ENCODE data around the gene CCDC74A. TPM values are rescaled to one million over a fixed set of nuclear protein-coding genes. Genes with fewer than 3 reads are reported as not detected.
"Not testable (repeated sequence)": the region's sequence is repeated elsewhere in the genome, so short reads cannot be mapped to it uniquely, and the experiment has no call there.

Gene CCDC74A
- total RNA-seq, 1 donor from 2014 or later = 1.6 TPM

- not testable (repeated sequence) for H3K27me3 Mint-ChIP-seq (ENCODE audit: insufficient read depth); H3K4me3 Mint-ChIP-seq; DNase-seq (ENCODE audit: low spot score); H3K9me3 Mint-ChIP-seq; H3K36me3 Mint-ChIP-seq (ENCODE audit: low read depth); H3K27ac Mint-ChIP-seq
- intact Hi-C loops (cut with micrococcal nuclease) = loop anchor here (5.0 kb wide), 1 partner anchor 113 kb away; no protein-coding TSS in a partner anchor
- H3K4me1 Mint-ChIP-seq (ENCODE audit: low read depth) = peaks cover 13% of the 10 kb centered on the region
These were observed 2.4 kb upstream of the CCDC74A start for GRCh38 chr2:131525256-131525655.

GRCh38 chr2:131528981-131529863, 1.5 kb downstream of the CCDC74A start:
- Mint-ChIP-seq H3K4me1 (ENCODE audit: low read depth) (peaks cover 13% of the 10 kb centered on the region), H3K4me3 (peak overlapping the region; percentile 60), H3K27ac (peak overlapping the region; percentile 44)
- not testable (repeated sequence) for H3K9me3 Mint-ChIP-seq; H3K36me3 Mint-ChIP-seq (ENCODE audit: low read depth); H3K27me3 Mint-ChIP-seq (ENCODE audit: insufficient read depth); DNase-seq (ENCODE audit: low spot score)
- intact Hi-C loops (cut with micrococcal nuclease) = loop anchor here (5.0 kb wide), 1 partner anchor 117 kb away; no protein-coding TSS in a partner anchor

DNA sequence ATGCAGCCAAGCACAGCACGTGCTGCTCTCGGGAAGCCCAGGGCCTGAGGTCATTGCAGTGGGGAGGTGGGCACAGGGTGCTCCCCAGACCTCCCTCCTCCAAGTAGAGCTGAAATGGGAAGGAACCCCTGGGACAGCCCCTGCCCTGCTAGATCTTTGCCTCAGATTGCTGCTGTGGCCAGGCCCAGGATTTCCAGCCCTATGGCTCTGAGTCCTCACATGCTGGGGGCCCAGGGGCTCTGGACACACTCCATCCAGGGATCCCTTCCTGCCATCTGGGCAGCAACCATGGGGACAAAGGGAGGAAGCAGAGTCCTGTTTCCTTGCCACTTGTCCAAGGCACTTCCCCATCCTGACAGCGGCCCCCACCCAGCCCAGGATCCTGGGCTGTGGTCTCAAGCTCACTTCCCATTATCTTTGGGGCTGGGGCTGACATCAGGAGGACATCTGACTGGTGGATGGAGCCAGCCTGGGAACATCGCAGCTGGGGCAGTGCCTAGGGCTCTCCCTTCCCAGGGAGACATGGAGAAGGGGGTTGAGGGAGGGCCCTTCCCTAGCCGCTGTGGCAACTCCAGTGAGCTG, 2.3 kb downstream of the CCDC74A start:
- not testable (repeated sequence) for H3K27ac Mint-ChIP-seq; H3K9me3 Mint-ChIP-seq; DNase-seq (ENCODE audit: low spot score); H3K36me3 Mint-ChIP-seq (ENCODE audit: low read depth); H3K27me3 Mint-ChIP-seq (ENCODE audit: insufficient read depth); H3K4me3 Mint-ChIP-seq
- intact Hi-C loops (cut with micrococcal nuclease) = loop anchor here (5.0 kb wide), 1 partner anchor 118 kb away; no protein-coding TSS in a partner anchor
- H3K4me1 Mint-ChIP-seq (ENCODE audit: low read depth) = peaks cover 13% of the 10 kb centered on the region

GRCh38 chr2:131530626-131531344, 3.1 kb downstream of the CCDC74A start:
- H3K9me3 Mint-ChIP-seq; H3K27me3 Mint-ChIP-seq (ENCODE audit: insufficient read depth); H3K27ac Mint-ChIP-seq; intact Hi-C loops (cut with micrococcal nuclease); H3K4me3 Mint-ChIP-seq; DNase-seq (ENCODE audit: low spot score); H3K36me3 Mint-ChIP-seq (ENCODE audit: low read depth): not testable (repeated sequence)
- peaks cover 13% of the 10 kb centered on the region for H3K4me1 Mint-ChIP-seq (ENCODE audit: low read depth)

DNA sequence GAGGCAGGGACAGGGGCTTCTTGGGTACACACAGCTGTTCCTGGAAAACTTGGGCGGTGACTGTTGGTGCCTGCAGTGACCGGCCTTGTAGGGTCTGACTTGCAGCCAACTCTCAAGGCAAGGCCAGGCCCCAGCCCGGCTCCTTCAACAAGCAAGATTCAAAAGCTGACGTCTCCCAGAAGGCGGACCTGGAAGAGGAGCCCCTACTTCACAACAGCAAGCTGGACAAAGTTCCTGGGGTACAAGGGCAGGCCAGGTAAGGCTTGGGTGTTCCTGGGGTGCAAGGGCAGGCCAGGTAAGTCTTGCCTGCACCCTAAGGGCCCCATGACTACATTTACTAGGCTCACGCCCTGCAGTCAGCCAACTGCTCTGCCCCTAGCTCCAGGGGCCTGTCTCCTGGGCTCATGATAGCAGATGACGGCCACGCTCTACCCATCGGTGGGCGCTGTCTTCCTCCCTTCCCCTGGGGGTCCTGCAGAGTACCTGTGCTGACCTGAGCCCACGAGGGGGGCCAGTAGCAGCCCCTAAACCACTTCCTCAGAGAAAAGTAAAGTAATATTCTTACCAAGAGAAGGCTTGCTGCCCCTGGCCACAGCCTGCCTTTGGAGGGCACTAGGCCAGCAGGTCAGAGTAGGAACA, 4.0 kb downstream of the CCDC74A start:
- H3K4me3 Mint-ChIP-seq; H3K27me3 Mint-ChIP-seq (ENCODE audit: insufficient read depth); intact Hi-C loops (cut with micrococcal nuclease); H3K9me3 Mint-ChIP-seq; H3K27ac Mint-ChIP-seq; DNase-seq (ENCODE audit: low spot score); H3K36me3 Mint-ChIP-seq (ENCODE audit: low read depth): not testable (repeated sequence)
- H3K4me1 Mint-ChIP-seq (ENCODE audit: low read depth) = peaks cover 13% of the 10 kb centered on the region

DNA sequence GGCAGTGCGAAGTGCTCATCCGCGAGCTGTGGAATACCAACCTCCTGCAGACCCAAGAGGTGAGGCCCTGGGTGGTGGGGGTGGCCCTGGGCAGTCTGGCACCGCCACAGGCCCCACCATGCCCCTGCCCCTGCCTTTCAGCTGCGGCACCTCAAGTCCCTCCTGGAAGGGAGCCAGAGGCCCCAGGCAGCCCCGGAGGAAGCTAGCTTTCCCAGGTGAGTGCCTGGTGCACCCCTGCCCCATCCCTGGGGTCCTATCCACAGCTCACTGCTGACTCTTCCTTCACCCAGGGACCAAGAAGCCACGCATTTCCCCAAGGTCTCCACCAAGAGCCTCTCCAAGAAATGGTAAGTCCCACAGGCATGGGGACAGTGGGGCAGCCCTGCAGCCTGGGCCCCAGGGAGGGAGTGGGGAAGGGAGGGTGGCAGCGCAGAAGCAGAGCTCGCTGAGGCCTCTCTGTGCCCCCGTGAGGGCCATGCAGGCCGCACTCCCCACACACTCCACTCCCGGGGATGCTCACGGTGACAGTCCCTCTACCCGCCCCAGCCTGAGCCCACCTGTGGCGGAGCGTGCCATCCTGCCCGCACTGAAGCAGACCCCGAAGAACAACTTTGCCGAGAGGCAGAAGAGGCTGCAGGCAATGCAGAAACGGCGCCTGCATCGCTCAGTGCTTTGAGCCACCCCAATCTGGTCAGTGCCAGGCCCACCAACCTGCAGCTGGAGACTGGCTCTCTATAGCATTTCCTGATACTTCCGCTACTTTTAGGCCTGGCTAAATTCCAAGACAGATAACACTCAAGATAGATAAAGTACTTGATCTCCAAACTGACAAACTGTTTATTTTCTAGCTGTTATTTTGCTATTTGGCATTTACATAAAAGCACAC, 5.3 kb downstream of the CCDC74A start:
- H3K4me3 Mint-ChIP-seq; intact Hi-C loops (cut with micrococcal nuclease); H3K36me3 Mint-ChIP-seq (ENCODE audit: low read depth); H3K27ac Mint-ChIP-seq; H3K9me3 Mint-ChIP-seq; DNase-seq (ENCODE audit: low spot score); H3K4me1 Mint-ChIP-seq (ENCODE audit: low read depth); H3K27me3 Mint-ChIP-seq (ENCODE audit: insufficient read depth): not testable (repeated sequence)

DNA sequence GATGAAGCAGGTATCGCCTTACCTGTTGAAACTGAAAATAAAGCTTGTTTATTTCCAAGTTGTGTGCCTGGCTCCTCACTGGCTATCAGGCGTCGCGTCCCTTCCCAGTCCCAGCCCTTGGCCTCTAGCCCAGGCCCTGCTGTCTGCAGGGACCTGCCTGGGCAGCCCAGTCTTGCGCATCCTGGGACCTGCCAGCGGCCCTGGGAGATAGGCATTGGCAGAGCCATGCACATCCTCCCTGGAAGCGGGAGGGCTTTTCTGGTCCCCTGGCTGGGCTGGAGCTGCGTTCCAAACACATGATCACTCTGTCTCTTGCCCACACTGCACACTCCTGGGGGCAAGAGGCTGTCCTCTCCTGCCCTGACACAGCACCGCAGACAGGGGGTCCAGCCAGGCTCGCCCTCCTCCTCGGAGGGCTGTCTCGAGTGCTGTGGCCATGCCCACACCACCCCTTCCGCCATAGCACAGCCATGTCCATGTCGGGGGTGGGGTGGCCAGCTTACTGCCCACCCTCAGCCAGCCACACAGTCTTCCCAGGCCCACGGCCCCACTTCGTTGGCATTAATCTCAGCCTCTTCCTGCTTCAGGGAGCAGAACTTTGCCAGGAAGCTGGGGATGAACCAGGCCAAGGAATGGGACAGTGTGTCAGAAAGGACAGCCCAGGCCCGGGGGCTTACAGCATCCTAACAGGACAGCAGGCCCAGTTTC, 6.1 kb downstream of the CCDC74A start:
- H3K36me3 Mint-ChIP-seq (ENCODE audit: low read depth); H3K4me1 Mint-ChIP-seq (ENCODE audit: low read depth); H3K27me3 Mint-ChIP-seq (ENCODE audit: insufficient read depth); H3K9me3 Mint-ChIP-seq; DNase-seq (ENCODE audit: low spot score); H3K27ac Mint-ChIP-seq; intact Hi-C loops (cut with micrococcal nuclease); H3K4me3 Mint-ChIP-seq: not testable (repeated sequence)

DNA sequence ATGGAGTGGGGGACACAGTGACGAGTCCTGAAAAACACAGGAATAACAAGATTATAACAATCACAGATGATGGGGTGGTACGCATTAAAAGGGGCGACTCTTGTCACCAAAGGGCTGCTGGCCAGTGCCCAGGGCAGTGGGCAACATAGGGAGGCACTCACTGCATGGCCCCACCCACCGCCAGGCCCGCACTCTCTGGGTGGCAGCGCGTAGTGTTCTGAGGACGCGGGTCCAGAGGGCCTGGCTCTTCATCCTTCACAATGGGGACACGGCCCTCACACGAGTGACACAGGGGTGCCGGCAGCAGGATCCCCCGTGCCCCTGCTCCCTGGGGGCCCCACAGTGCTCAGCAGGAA, 6.6 kb downstream of the CCDC74A start:
- H3K9me3 Mint-ChIP-seq; DNase-seq (ENCODE audit: low spot score); H3K36me3 Mint-ChIP-seq (ENCODE audit: low read depth); H3K4me1 Mint-ChIP-seq (ENCODE audit: low read depth); H3K4me3 Mint-ChIP-seq; H3K27me3 Mint-ChIP-seq (ENCODE audit: insufficient read depth); intact Hi-C loops (cut with micrococcal nuclease); H3K27ac Mint-ChIP-seq: not testable (repeated sequence)

DNA sequence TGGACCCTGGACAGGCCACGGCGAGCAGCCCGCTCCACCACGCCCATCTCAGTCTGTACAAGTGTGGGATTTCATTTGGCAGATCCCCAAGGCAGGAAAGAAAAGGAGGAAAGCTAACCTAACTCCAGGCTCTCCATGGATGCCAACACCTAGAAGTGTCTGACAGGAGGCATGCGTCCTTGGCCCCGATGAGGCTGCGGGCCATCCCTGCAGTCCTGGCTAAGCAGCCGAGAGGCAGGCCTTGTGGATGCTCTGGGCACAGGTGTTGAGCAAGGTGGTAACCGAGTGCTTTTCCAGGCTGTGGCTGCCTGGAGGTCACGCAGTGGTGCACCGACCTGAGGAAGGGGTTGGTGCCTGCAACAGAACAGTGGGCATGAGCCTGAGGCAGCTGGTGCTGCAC, 7.3 kb downstream of the CCDC74A start:
- H3K27me3 Mint-ChIP-seq (ENCODE audit: insufficient read depth) = not testable (repeated sequence)

DNA sequence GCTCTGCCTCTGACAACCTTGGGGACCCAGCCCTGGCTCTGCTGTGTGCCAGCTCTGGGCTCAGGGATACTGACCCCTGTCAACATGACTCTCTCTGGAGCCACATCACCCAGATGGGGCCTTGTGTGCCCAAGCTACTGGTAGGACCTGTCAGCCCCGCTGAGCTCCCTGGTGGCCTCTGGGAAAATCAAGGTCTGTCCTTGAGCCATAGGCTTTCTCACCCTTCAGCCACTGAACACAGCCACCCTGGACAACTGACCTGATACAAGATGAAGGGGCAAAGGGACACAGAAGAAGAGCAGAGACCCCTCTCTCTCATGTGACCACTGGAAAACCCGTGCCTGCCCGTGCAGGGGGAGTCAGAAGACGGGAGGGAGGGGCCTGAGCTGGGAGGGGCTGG, 7.8 kb downstream of the CCDC74A start:
- intact Hi-C loops (cut with micrococcal nuclease) = no loop called here
- no peaks in the 10 kb centered on the region for H3K9me3 Mint-ChIP-seq
- H3K27me3 Mint-ChIP-seq (ENCODE audit: insufficient read depth) = peaks cover 2% of the 10 kb centered on the region
- no peak overlapping the region for H3K27ac Mint-ChIP-seq
- DNase-seq (ENCODE audit: low spot score) = no peak
- no peaks in the 10 kb centered on the region for H3K36me3 Mint-ChIP-seq (ENCODE audit: low read depth)
- no peak overlapping the region for H3K4me3 Mint-ChIP-seq
- H3K4me1 Mint-ChIP-seq (ENCODE audit: low read depth) = no peaks in the 10 kb centered on the region

More for the DNA sequence above, 7.3 kb downstream of the CCDC74A start:
- H3K4me1 Mint-ChIP-seq (ENCODE audit: low read depth); H3K27ac Mint-ChIP-seq; intact Hi-C loops (cut with micrococcal nuclease); DNase-seq (ENCODE audit: low spot score); H3K4me3 Mint-ChIP-seq; H3K9me3 Mint-ChIP-seq; H3K36me3 Mint-ChIP-seq (ENCODE audit: low read depth): not testable (repeated sequence)

- not testable (repeated sequence) for H3K27me3 Mint-ChIP-seq (ENCODE audit: insufficient read depth); H3K4me3 Mint-ChIP-seq
These were observed 8.5 kb downstream of the CCDC74A start for GRCh38 chr2:131535951-131536826.

More at GRCh38 chr2:131535951-131536826, 8.5 kb downstream of the CCDC74A start:
- DNase-seq (ENCODE audit: low spot score); H3K4me1 Mint-ChIP-seq (ENCODE audit: low read depth); H3K36me3 Mint-ChIP-seq (ENCODE audit: low read depth); H3K9me3 Mint-ChIP-seq; H3K27ac Mint-ChIP-seq; intact Hi-C loops (cut with micrococcal nuclease): not testable (repeated sequence)
